NK-92 treated with Interleukin-12 subunit alpha and Interleukin-12 subunit beta, amount 100 ng/mL, for 24 hours (cell line): Measurements from ENCODE around the gene MYBL2.
"Not testable (repeated sequence)": the region's sequence is repeated elsewhere in the genome, so short reads cannot be mapped to it uniquely, and the experiment has no call there.

ENCODE experiments used
- DNase-seq: peaks from one replicate; lab custom pipeline; 2025; lab: John Stamatoyannopoulos, UW

MYBL2 gene

GRCh38 chr20:43666376-43667328, at the start of gene MYBL2:
Gene MYBL2 (plus strand): TSS chr20:43667114. CDS start chr20:43667284, 170 bp downstream.
- DNase-seq = peak; percentile 54

GRCh38 chr20:43631598-43631997, 35.3 kb upstream of the MYBL2 start:
- DNase-seq = no peak

GRCh38 chr20:43636429-43636828, 30.5 kb upstream of the MYBL2 start:
- no peak for DNase-seq

DNA sequence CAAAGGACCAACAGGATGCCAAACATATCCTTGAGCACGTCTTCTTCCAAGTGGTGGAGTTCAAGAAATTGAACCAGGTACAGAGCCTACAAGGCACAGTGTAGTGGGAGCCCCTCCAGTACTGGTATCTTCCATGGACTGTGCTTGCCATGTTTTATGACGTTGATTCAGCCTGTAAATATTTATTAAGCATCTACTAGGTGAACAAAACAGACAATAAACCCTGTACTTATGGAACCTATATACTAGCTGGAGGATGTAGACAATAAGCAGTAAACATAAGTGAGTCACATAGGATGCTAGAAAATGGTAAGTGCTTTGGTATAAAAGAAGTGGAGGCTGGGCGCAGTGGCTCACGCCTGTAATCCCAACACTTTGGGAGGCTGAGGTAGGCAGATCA, 24.4 kb upstream of the MYBL2 start:
- DNase-seq = no peak

DNA sequence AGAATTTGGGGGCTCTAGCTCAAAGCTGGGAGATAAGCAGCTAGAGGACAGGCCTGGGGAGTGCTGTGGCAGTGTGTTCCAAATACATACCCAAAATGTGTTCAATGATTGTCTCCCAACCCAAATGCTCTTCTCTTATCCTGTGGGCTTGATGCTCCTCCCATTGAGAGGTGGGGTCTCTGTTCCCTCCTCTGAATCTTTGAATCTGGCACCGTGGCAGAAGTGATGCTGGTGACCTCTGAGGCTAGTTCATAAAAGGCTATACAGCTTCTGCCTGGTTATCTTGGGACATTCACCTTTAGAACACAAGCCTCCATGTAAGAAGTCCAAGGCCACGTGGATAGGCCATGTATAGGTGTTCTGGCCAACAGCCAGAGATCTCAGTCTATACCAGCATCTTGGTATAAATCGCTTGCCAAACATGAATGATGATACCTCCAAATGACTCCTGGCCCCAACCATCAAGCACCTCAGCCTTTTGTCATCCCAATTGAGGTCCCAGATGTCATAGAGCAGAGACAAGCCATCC, 15.9 kb upstream of the MYBL2 start:
- no peak for DNase-seq

DNA sequence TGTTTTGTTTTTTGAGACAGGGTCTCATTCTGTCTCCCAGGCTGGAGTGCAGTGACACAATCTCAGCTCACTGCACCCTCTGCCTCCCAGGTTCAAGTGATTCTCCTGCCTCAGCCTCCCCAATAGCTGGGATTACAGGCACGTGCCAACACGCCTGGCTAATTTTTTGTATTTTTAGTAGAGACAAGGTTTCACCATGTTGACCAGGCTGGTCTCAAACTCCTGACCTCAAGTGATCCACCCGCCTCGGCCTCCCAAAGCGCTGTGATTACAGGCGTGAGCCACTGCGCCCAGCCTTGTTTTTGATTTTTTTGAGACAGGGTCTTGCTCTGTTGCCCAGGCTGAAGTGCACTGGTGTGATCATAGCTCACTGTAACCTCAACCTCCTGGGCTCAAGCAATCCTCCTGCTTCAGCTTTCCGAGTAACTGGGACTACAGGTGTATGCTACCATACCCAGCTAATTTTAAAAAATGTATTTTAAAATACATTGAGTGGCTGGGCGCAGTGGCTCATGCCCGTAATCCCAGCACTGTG, 15.2 kb upstream of the MYBL2 start:
- not testable (repeated sequence) for DNase-seq

DNA sequence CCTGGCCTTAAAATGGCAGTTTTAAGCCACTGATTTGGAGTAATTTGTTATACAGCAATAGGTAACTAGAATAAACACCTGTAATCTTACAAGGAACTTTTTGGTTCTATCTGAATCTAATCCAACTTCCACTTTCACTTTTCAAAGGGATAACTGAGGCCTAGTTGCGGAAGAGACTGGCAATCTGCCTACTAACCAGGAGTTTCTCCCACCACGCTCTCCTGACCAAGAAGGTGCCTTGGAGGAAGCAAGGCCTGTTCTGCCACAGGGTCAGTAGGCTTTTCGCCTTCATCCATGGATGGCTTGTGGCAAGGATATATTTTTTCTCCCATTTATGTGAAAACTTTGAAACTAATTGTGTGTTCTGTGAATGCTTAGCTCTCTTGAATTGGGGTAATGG, 12.9 kb upstream of the MYBL2 start:
- DNase-seq = no peak

GRCh38 chr20:43655176-43655575, 11.7 kb upstream of the MYBL2 start:
- DNase-seq = not testable (repeated sequence)

- DNase-seq = no peak
Observed at GRCh38 chr20:43655937-43656336, 11.0 kb upstream of the MYBL2 start.

DNA sequence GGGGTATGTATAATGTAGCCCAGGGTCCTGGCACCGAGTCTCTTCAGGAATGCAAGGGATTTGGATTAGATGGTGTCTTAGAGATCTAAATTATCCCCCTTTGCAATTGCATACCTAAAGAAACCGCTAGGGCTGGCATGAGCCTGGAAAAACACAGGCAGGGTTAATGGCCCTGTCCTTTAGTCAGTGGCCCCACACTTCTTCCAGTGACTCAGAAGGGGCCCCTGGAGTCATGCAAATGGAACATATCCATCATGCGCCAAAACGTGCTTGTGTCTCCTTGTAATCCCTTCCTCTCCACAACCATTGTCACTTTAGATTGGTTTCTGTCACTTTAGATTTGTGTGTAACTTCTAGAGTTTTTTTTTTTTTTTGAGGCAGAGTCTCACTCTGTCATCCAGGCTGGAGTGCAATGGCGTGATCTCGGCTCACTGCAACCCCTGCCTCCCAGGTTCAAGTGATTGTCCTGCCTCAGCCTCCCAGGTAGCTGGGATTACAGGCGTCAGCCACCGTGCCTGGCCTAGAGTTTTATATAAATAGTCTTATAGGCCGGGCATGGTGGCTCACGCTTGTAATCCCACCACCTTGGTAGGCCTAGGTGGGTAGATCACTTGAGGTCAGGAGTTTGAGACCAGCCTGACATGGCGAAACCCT, 8.7 kb upstream of the MYBL2 start:
- no peak for DNase-seq

DNA sequence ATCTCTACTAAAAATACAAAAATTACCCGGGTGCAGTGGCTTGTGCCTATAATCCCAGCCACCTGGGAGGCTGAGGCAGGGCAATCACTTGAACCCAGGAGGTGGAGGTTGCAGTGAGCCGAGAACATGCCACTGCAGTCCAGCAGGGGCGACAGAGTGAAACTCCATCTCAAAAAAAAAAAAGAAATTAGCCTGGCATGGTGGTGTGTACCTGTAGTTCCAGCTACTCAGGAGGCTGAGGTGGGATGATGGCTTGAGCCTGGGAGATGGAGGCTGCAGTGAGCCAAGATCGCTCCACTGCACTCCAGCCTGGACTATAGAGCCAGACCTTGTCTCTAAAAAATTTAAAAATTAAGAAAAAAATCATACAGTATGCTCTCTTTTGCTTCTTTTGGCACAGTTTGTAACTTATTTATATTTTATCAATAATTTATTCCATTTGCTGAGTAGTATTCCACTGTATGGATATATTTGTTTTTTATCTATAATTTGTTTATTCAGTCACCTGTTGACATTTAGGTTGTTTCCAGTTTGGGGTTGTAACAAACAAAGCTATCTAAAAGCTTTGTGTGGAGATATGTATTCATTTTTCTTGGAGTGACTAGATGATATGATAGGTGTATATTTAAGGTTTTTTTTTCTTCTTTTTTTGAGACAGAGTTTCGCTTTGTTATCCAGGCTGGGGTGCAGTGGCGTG, 8.0 kb upstream of the MYBL2 start:
- DNase-seq = no peak

DNA sequence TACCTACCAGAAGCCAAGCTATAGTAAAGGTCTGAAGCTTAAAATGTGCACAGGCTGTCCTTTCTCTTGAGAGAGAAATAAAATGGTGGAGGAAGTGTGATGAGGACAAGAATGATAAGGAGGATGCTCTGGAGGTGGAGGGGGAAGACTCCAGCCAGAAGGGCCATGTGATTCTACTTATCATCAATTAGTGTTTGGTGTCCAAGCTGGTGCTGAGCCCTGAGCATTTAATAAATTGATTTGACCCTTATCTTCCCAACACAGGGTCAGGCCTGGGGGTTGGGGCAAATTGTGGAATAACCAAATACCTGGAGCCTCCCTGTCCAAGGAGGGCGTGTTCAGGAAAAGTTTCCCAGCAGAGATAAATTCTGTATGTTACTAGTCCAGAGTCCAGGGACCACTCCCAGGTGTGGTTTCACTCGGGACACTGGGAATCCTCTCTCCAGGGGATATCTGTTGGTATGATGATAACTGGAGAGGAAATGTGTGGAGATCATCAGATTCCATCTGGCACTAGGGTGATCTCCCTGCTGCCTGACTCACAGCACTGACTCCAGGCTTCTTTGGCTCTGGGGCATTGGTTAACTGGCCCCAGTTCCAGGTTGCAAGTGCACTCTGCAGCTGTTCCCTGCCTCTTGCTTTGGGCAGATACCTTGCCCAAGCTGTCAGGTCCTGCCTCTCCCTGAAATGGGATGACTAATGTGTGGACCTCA, 3.8 kb upstream of the MYBL2 start:
- no peak for DNase-seq

GRCh38 chr20:43665466-43666176, 1.3 kb upstream of the MYBL2 start:
- no peak for DNase-seq

GRCh38 chr20:43667341-43668132, 623 bp downstream of the MYBL2 start:
- DNase-seq = no peak

GRCh38 chr20:43669332-43669731, 2.4 kb downstream of the MYBL2 start:
- no peak for DNase-seq

GRCh38 chr20:43670423-43670822, 3.5 kb downstream of the MYBL2 start:
- DNase-seq = no peak

GRCh38 chr20:43676368-43676767, 9.5 kb downstream of the MYBL2 start:
- no peak for DNase-seq

DNA sequence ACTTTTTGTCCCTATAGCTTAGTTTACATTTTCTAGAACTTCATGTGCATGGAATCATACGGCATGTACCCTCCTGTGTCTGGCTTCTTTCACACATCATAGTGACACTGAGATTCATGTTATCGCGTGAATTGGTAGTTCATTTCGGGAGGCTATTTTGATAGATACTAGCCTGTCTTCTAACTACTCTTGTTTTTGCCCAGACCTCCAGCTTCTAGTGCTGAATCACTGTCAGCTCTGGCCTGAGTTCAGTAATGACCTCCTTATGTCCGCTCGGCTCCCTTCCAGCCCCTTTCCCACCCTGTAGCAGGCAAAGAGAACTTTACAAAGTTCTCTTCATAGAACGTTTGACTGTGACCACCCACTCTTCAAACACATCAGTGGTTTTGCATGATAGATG, 14.1 kb downstream of the MYBL2 start:
- DNase-seq = no peak

- DNase-seq = no peak
Observed at GRCh38 chr20:43681468-43681942, 14.6 kb downstream of the MYBL2 start.

DNA sequence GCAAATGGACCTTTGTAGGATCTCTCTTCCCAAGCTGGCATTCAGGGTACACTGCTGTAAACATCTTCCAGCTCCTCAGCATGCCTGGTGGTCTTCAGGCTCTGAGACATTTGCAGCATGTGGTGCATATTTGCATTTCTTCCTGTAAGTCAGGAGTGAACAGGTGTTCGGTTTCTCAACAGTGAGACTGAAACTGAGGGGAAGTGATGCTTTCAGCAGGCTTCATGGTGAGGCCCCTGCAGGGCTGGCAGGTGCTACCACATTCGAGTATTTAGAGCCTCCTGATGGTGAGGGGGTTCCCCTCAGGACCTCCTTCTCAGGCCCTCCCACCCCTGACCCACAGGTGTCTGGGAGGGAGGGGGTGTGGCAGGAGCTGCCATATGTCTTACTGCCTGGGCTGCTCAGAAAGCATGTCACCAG, 15.1 kb downstream of the MYBL2 start:
- DNase-seq = no peak
